ENCODE results near the gene MAGIX. TPM values are rescaled to one million over a fixed set of nuclear protein-coding genes. Genes with fewer than 3 reads are reported as not detected.

Gene MAGIX
- total and polyA plus RNA-seq, 9 donors, result 0.32 to 22.5 (median 1.7) TPM

GRCh38 chrX:49165901-49166881, 3.6 kb downstream of the MAGIX start:
- Histone ChIP-seq H3K36me3 (no peaks in the 10 kb centered on the region), H3K9me3 (no peaks in the 10 kb centered on the region), H3K4me1 (ENCODE audit: insufficient read depth) (no peaks in the 10 kb centered on the region), H3K27me3 (no peaks in the 10 kb centered on the region), H3K27ac (peak overlapping the region; percentile 10 to 82), H3K4me3 (peak overlapping the region; percentile 22)
- intact Hi-C loops (cut with DNase I), result loop anchor here in 1 of 4 donors (5.0 kb wide), 1 partner anchor 254 kb away; the partner anchor contains the start of gene SLC35A2
- WGBS, 3 donors, result 38 to 52% (median 52%) methylated on average over 61 of the region's 61 CpGs
- TF ChIP-seq EP300 (IDR thresholded peaks at IDR 0.05) (no peak), CTCF (IDR thresholded peaks at IDR 0.05) (peak in 1 of 3 donors; percentile 9)
- peak; percentile 79 to 86 (median 81) for DNase-seq

GRCh38 chrX:49166914-49167739, 4.6 kb downstream of the MAGIX start:
- TF ChIP-seq POLR2A (IDR thresholded peaks at IDR 0.05) (peak; percentile 24), EP300 (IDR thresholded peaks at IDR 0.05) (no peak)

GRCh38 chrX:49167740-49168108, 5.2 kb downstream of the MAGIX start:
- Histone ChIP-seq H3K4me3 (peak overlapping the region; percentile 22), H3K27ac (peak overlapping the region in 1 of 2 donors; percentile 82), H3K27me3 (no peaks in the 10 kb centered on the region), H3K4me1 (ENCODE audit: insufficient read depth) (no peaks in the 10 kb centered on the region), H3K36me3 (no peaks in the 10 kb centered on the region), H3K9me3 (no peaks in the 10 kb centered on the region)
- TF ChIP-seq EP300 (IDR thresholded peaks at IDR 0.05), result no peak
- TF ChIP-seq CTCF (IDR thresholded peaks at IDR 0.05), result no peak
- TF ChIP-seq POLR2A (IDR thresholded peaks at IDR 0.05), result no peak
- intact Hi-C loops (cut with DNase I), result loop anchor here in 1 of 4 donors (5.0 kb wide), 1 partner anchor 255 kb away; the partner anchor contains the start of gene SLC35A2
- no peak for DNase-seq
- WGBS, 3 donors, result 77 to 78% (median 77%) methylated on average over 3 of the region's 3 CpGs

More at GRCh38 chrX:49166914-49167739, 4.6 kb downstream of the MAGIX start:
- DNase-seq, result peak; percentile 60 to 77 (median 71)
- H3K9me3 ChIP-seq, result no peaks in the 10 kb centered on the region
- peak overlapping the region; percentile 22 for H3K4me3 ChIP-seq
- H3K27ac ChIP-seq, result peak overlapping the region; percentile 39 to 82
- H3K36me3 ChIP-seq, result no peaks in the 10 kb centered on the region
- intact Hi-C loops (cut with DNase I), result loop anchor here in 1 of 4 donors (5.0 kb wide), 1 partner anchor 255 kb away; the partner anchor contains the start of gene SLC35A2
- WGBS, 3 donors, result 38 to 52% (median 45%) methylated on average over 26 to 35 of the region's 35 CpGs
- H3K27me3 ChIP-seq, result no peaks in the 10 kb centered on the region
- H3K4me1 ChIP-seq (ENCODE audit: insufficient read depth), result no peaks in the 10 kb centered on the region

- DNase-seq, result peak; percentile 68 to 78 (median 69)
- Histone ChIP-seq H3K27ac (peak within 1 kb of the TSS; percentile 44 to 81), H3K4me3 (peak within 1 kb of the TSS; percentile 55), H3K27me3 (no peaks in the 10 kb centered on the region), H3K4me1 (ENCODE audit: insufficient read depth) (no peaks in the 10 kb centered on the region), H3K36me3 (no peaks in the 10 kb centered on the region), H3K9me3 (no peaks in the 10 kb centered on the region)
- 35 to 51% (median 45%) methylated on average over 46 of the region's 46 CpGs for whole genome bisulfite sequencing, 3 donors
- intact Hi-C loops (cut with DNase I), result no loop called here
- TF ChIP-seq POLR2A (IDR thresholded peaks at IDR 0.05), result no peak
- no peak for TF ChIP-seq CTCF (IDR thresholded peaks at IDR 0.05)
These were observed 9.3 kb downstream of the MAGIX start, which contains the start of gene PLP2 for GRCh38 chrX:49171752-49172279. TSS of gene PLP2 (plus strand) at chrX:49171898. CDS start at chrX:49172001, 103 bp downstream.
